H1 (cell line): Measurements from ENCODE around the gene FBXO11. TPM values are rescaled to one million over a fixed set of nuclear protein-coding genes. Genes with fewer than 3 reads are reported as not detected.

Experiments used
- CTCF ChIA-PET: fragments of 300-600 bp; sonication (Branson Sonifier 250); formaldehyde crosslinking; loops from one replicate; lab custom pipeline; 2021; ENCODE audit not compliant: partially characterized antibody; lab: Charles Lee
- POLR2A ChIA-PET: fragments of 300-600 bp; sonication (Branson Sonifier 250); formaldehyde crosslinking; loops from one replicate; lab custom pipeline; 2021; ENCODE audit warnings: inconsistent platforms; ENCODE audit not compliant: partially characterized antibody; lab: Charles Lee
- DNase-seq, 2 experiments: peaks; one replicate each; pipeline versions ENCODE4 v3.0.0 to v3.0.0-alpha.2; 2010 to 2022; ENCODE audit warnings: low spot score in 2 of 2, low read depth in 1 of 2, mixed read lengths in 1 of 2
- FAIRE-seq: peaks from 2 replicates; lab custom pipeline; 2011; peaks lifted over from hg19 to GRCh38; lab: Jason Lieb, UNC
- H2AFZ ChIP-seq: 2 replicates; pipeline ENCODE4 v1.8.1; 2012; ENCODE audit warnings: low read length, inconsistent platforms
- H2AK5ac ChIP-seq: 2 replicates; pipeline ENCODE4 v1.6.1; 2013; ENCODE audit warnings: low read depth, low read length
- H2BK120ac ChIP-seq: replicated peaks from 2 replicates; pipeline ENCODE3; 2013; ENCODE audit warnings: low read depth, low read length, inconsistent platforms
- H2BK12ac ChIP-seq: 2 replicates; pipeline ENCODE4 v1.6.1; 2013; ENCODE audit warnings: low read depth, low read length
- H2BK15ac ChIP-seq: 2 replicates; pipeline ENCODE4 v1.6.1; 2013; ENCODE audit warnings: low read length
- H2BK20ac ChIP-seq: 2 replicates; pipeline ENCODE4 v1.6.1; 2013; ENCODE audit warnings: low read length
- H2BK5ac ChIP-seq: 2 replicates; pipeline ENCODE4 v1.6.1; 2013; ENCODE audit warnings: low read depth, low read length
- H3K14ac ChIP-seq: 2 replicates; pipeline ENCODE4 v1.6.1; 2013; ENCODE audit warnings: inconsistent platforms; ENCODE audit not compliant: insufficient read length
- H3K18ac ChIP-seq: 2 replicates; pipeline ENCODE4 v1.6.1; 2013; ENCODE audit warnings: low read length; ENCODE audit errors: extremely low read depth
- H3K23ac ChIP-seq: 2 replicates; pipeline ENCODE4 v1.6.1; 2013; ENCODE audit warnings: inconsistent platforms; ENCODE audit not compliant: insufficient read length
- H3K23me2 ChIP-seq: 2 replicates; pipeline ENCODE4 v1.6.1; 2013; ENCODE audit warnings: low read depth, low read length
- H3K27ac ChIP-seq: 2 replicates; pipeline ENCODE4 v1.6.1; 2011; ENCODE audit warnings: low read depth, low read length, inconsistent platforms
- H3K27me3 ChIP-seq, 4 experiments: replicated peaks in 1 of 4; 1 replicate in 1 of 4; 2 replicates in 3 of 4; pipeline versions ENCODE4 v1.6.1 to v1.8.1; 2011 to 2013; ENCODE audit warnings: low read length in 3 of 4, mild to moderate bottlenecking in 3 of 4, inconsistent platforms in 2 of 4, mixed read lengths in 2 of 4, moderate library complexity in 1 of 4; ENCODE audit not compliant: control insufficient read depth in 3 of 4, insufficient read depth in 3 of 4; ENCODE audit errors: extremely low read depth in 1 of 4
- H3K36me3 ChIP-seq, 4 experiments: 2 replicates each; pipeline versions ENCODE4 v1.6.1 to v1.8.1; 2011 to 2013; ENCODE audit warnings: mild to moderate bottlenecking in 4 of 4, low read length in 3 of 4, moderate library complexity in 2 of 4, control low read depth in 1 of 4, inconsistent platforms in 1 of 4; ENCODE audit not compliant: insufficient read depth in 4 of 4, control insufficient read depth in 2 of 4
- H3K4ac ChIP-seq: replicated peaks from 2 replicates; pipeline ENCODE3; 2013; ENCODE audit warnings: low read length, low read depth, mixed read lengths, inconsistent platforms; ENCODE audit not compliant: insufficient read length
- H3K4me1 ChIP-seq, 4 experiments: replicated peaks in 1 of 4; 1 replicate in 1 of 4; 2 replicates in 3 of 4; pipeline versions ENCODE4 v1.6.1 to v1.8.1; 2011 to 2013; ENCODE audit warnings: low read length in 3 of 4, inconsistent platforms in 2 of 4, mixed read lengths in 1 of 4; ENCODE audit not compliant: insufficient read depth in 4 of 4, control insufficient read depth in 3 of 4
- H3K4me2 ChIP-seq, 2 experiments: 2 replicates each; pipeline versions ENCODE4 v1.6.1 to v1.8.1; 2011 to 2013; ENCODE audit warnings: low read depth in 2 of 2, low read length in 2 of 2, control low read depth in 1 of 2, inconsistent platforms in 1 of 2, mild to moderate bottlenecking in 1 of 2; ENCODE audit not compliant: insufficient read depth in 1 of 2
- H3K4me3 ChIP-seq, 4 experiments: fragments of 200-600, 300-600 bp in 1 of 4; sonication (generic), shearing (Covaris generic), sonication (Bioruptor Twin) in 1 of 4; 2 replicates each; pipeline versions ENCODE4 v1.5.1 to v1.8.1; 2011 to 2016; ENCODE audit warnings: low read length in 4 of 4, low read depth in 3 of 4, control low read depth in 2 of 4, inconsistent platforms in 2 of 4, mild to moderate bottlenecking in 2 of 4, mixed read lengths in 1 of 4, moderate library complexity in 1 of 4; ENCODE audit not compliant: insufficient read depth in 2 of 4; ENCODE audit errors: extremely low read depth in 1 of 4
- H3K56ac ChIP-seq: replicated peaks from 2 replicates; pipeline ENCODE3; 2013; ENCODE audit warnings: low read depth, mild to moderate bottlenecking, mixed read lengths, low read length, inconsistent platforms; ENCODE audit not compliant: insufficient read length
- H3K79me1 ChIP-seq: 2 replicates; pipeline ENCODE4 v1.6.1; 2013; ENCODE audit warnings: low read depth, low read length, control low read depth
- H3K79me2 ChIP-seq, 2 experiments: 2 replicates each; pipeline versions ENCODE4 v1.6.1 to v1.8.1; 2012 to 2013; ENCODE audit warnings: low read length in 2 of 2, mild to moderate bottlenecking in 2 of 2, inconsistent platforms in 1 of 2; ENCODE audit not compliant: insufficient read depth in 2 of 2, control insufficient read depth in 1 of 2
- H3K9ac ChIP-seq, 4 experiments: replicated peaks in 1 of 4; 1 replicate in 1 of 4; 2 replicates in 3 of 4; pipeline versions ENCODE4 v1.6.1 to v1.8.1; 2011 to 2013; ENCODE audit warnings: low read depth in 3 of 4, low read length in 3 of 4, control low read depth in 2 of 4, mild to moderate bottlenecking in 2 of 4, moderate library complexity in 2 of 4, inconsistent platforms in 1 of 4; ENCODE audit errors: extremely low read depth in 1 of 4
- H3K9me3 ChIP-seq, 2 experiments: 2 replicates each; pipeline versions ENCODE4 v1.6.1 to v1.8.1; 2012 to 2013; ENCODE audit warnings: mild to moderate bottlenecking in 2 of 2, moderate library complexity in 2 of 2, control low read depth in 1 of 2, inconsistent platforms in 1 of 2, low read depth in 1 of 2, low read length in 1 of 2, mixed read lengths in 1 of 2; ENCODE audit not compliant: insufficient read depth in 2 of 2
- H4K20me1 ChIP-seq, 2 experiments: replicated peaks in 1 of 2; 2 replicates each; pipeline versions ENCODE3 to v1.8.1; 2011 to 2013; ENCODE audit warnings: inconsistent platforms in 2 of 2, low read length in 2 of 2, mild to moderate bottlenecking in 1 of 2; ENCODE audit not compliant: insufficient read depth in 2 of 2, control insufficient read depth in 1 of 2
- H4K5ac ChIP-seq: 2 replicates; pipeline ENCODE4 v1.6.1; 2013; ENCODE audit warnings: low read length, low read depth, mixed read lengths, inconsistent platforms; ENCODE audit not compliant: insufficient read length
- H4K8ac ChIP-seq: 2 replicates; pipeline ENCODE4 v1.8.0; 2013; ENCODE audit warnings: mild to moderate bottlenecking, moderate library complexity, low read length, inconsistent platforms; ENCODE audit not compliant: insufficient read depth; ENCODE audit errors: extremely low read depth
- H4K91ac ChIP-seq: replicated peaks from 2 replicates; pipeline ENCODE3; 2013; ENCODE audit warnings: low read length, mixed read lengths, inconsistent platforms; ENCODE audit not compliant: insufficient read length
- BACH1 ChIP-seq: IDR thresholded peaks from 2 replicates; pipeline ENCODE4 v1.6.1; 2012; ENCODE audit warnings: low read length, improper control_type of control experiment
- BRCA1 ChIP-seq: IDR thresholded peaks from 2 replicates; pipeline ENCODE4 v1.6.1; 2012; ENCODE audit warnings: low read depth, low read length, improper control_type of control experiment
- CHD1 ChIP-seq: IDR thresholded peaks from 2 replicates; pipeline ENCODE4 v1.6.1; 2012; ENCODE audit warnings: low read depth, low read length, improper control_type of control experiment
- CHD2 ChIP-seq: IDR thresholded peaks from 2 replicates; pipeline ENCODE4 v1.6.1; 2012; ENCODE audit warnings: low read length, improper control_type of control experiment
- E2F6 ChIP-seq: IDR thresholded peaks from 2 replicates; pipeline ENCODE4 v1.6.1; 2012; ENCODE audit warnings: inconsistent platforms
- EGR1 ChIP-seq: IDR thresholded peaks from 2 replicates; pipeline ENCODE4 v1.6.1; 2011; ENCODE audit warnings: low read depth, low read length, borderline replicate concordance
- HDAC6 ChIP-seq: IDR thresholded peaks from one replicate; pipeline ENCODE4 v1.7.1; 2012; ENCODE audit warnings: low read depth, mild to moderate bottlenecking, inconsistent platforms, low read length, moderate library complexity
- JUND ChIP-seq: IDR thresholded peaks from 2 replicates; pipeline ENCODE4 v1.6.1; 2011; ENCODE audit warnings: mild to moderate bottlenecking, improper control_type of control experiment, low read length
- KDM1A ChIP-seq: fragments of 200-600, 300-600 bp; sonication (generic); IDR thresholded peaks from 2 replicates; pipeline ENCODE4 v1.7.1; 2016; ENCODE audit warnings: mild to moderate bottlenecking, low read length, borderline replicate concordance
- MAFK ChIP-seq: IDR thresholded peaks from 2 replicates; pipeline ENCODE4 v1.6.1; 2012; ENCODE audit warnings: low read depth, mild to moderate bottlenecking, improper control_type of control experiment, low read length
- POLR2AphosphoS5 ChIP-seq: IDR thresholded peaks from 2 replicates; pipeline ENCODE4 v1.6.1; 2011; ENCODE audit warnings: low read depth, low read length
- SIN3A ChIP-seq, 2 experiments: IDR thresholded peaks in 1 of 2; conservative IDR thresholded peaks in 1 of 2; 2 replicates each; pipeline ENCODE4 v1.6.1; 2011 to 2012; ENCODE audit warnings: low read length in 2 of 2, improper control_type of control experiment in 1 of 2, low read depth in 1 of 2, mild to moderate bottlenecking in 1 of 2
- SIRT6 ChIP-seq: IDR thresholded peaks from one replicate; pipeline ENCODE4 v1.7.1; 2012; ENCODE audit warnings: low read length, inconsistent platforms
- SP2 ChIP-seq: IDR thresholded peaks from 2 replicates; pipeline ENCODE4 v1.6.1; 2012; ENCODE audit warnings: mild to moderate bottlenecking, low read length, inconsistent platforms
- SRF ChIP-seq: IDR thresholded peaks from 2 replicates; pipeline ENCODE4 v1.6.1; 2011; ENCODE audit warnings: mild to moderate bottlenecking, low read depth, low read length, moderate library complexity
- TAF7 ChIP-seq: optimal IDR thresholded peaks from 2 replicates; pipeline ENCODE3; 2011; ENCODE audit warnings: low read depth, mild to moderate bottlenecking, inconsistent platforms, low read length, moderate library complexity, borderline replicate concordance
- WGBS, 2 experiments: shearing (Covaris generic) in 1 of 2; methylation state at CpG; one replicate each; pipeline versions ENCODE4 v1.1.6 to v1.1.7; 2013 to 2015; ENCODE audit warnings: low lambda C conversion rate in 2 of 2, mixed read lengths in 2 of 2, inconsistent platforms in 1 of 2, low coverage in 1 of 2, missing lambda C conversion rate in 1 of 2; ENCODE audit not compliant: insufficient replicate concordance in 2 of 2, insufficient coverage in 1 of 2, insufficient read length in 1 of 2; ENCODE audit errors: extremely low coverage in 1 of 2, missing lambda C conversion rate in 1 of 2; 5-methylcytosine and 5-hydroxymethylcytosine counted together
- polyA plus RNA-seq, 7 experiments: library from polyadenylated mRNA; depleted of rRNA in 3 of 7; stranded (reverse) in 5 of 7; unstranded in 2 of 7; fragments of >200 nt in 5 of 7; fragments of 200-250 nt in 2 of 7; gene quantifications; 1 replicate in 5 of 7; 2 replicates in 1 of 7; 4 replicates in 1 of 7; pipeline versions ENCODE4 v1.2.1 to v1.2.3, GENCODE V29; 2011 to 2013; ENCODE audit warnings: missing spikeins in 2 of 7, mixed read lengths in 2 of 7
- total RNA-seq: library from RNA; stranded (reverse); fragmentation: NEBNext Ultra II Directional; extraction: Animal tissue kit (Norgen Biotek cat#: 25700); gene quantifications from 2 replicates; pipeline ENCODE4 v1.2.1, GENCODE V29; 2021

Gene FBXO11
- total and polyA plus RNA-seq, 2 of the 8 experiments (the other 6 are each of a cell fraction or from before 2014, with no cell fraction given): 21.7 to 57.3 TPM

- Histone ChIP-seq H2BK120ac (no peak overlapping the region), H4K20me1 (no peaks in the 10 kb centered on the region), H3K23me2 (no peaks in the 10 kb centered on the region), H3K9ac (no peak overlapping the region), H4K91ac (no peak overlapping the region), H2BK15ac (no peak overlapping the region), H3K27me3 (no peaks in the 10 kb centered on the region; a peak in 1 of 7 replicates), H3K4ac (no peak overlapping the region), H2BK5ac (no peak overlapping the region), H3K18ac (no peak overlapping the region), H4K8ac (no peak overlapping the region), H3K4me2 (no peak overlapping the region), H3K9me3 (no peaks in the 10 kb centered on the region), H3K4me3 (no peak overlapping the region), H2AK5ac (no peak overlapping the region), H3K14ac (no peak overlapping the region), H3K79me1 (no peaks in the 10 kb centered on the region; the same call in 1 of the 2 replicates), H2AFZ (no peak overlapping the region), H2BK12ac (no peak overlapping the region), H3K4me1 (0 out of 7 replicates have a peak, but pooled peaks cover 0 to 2% (median 0%) of the 10 kb centered on the region in 4 experiments), H3K23ac (no peak overlapping the region), H3K56ac (no peak overlapping the region), H3K79me2 (no peaks in the 10 kb centered on the region), H4K5ac (no peak overlapping the region), H2BK20ac (no peak overlapping the region), H3K27ac (no peak overlapping the region), H3K36me3 (no peaks in the 10 kb centered on the region)
- DNase-seq (no peak), FAIRE-seq (no peak)
- WGBS, 2 experiments: 73% methylated on average over 2 of the region's 2 CpGs; no CpG with 5 or more reads in 1 of the 2 experiments
- POLR2A ChIA-PET: no interaction called here
- CTCF ChIA-PET: interaction anchor here (1.2 kb wide), 1 partner anchor 74 kb away, joined by 3 read pairs; no protein-coding TSS in a partner anchor
- TF ChIP-seq MAFK: no peak
- no peak for TF ChIP-seq HDAC6
- TF ChIP-seq KDM1A: no peak
- no peak for TF ChIP-seq BRCA1
- no peak for TF ChIP-seq CHD1
- no peak for TF ChIP-seq POLR2AphosphoS5
- no peak for TF ChIP-seq SIN3A (conservative IDR thresholded peaks at IDR 0.05 in 1 of 2, IDR thresholded peaks at IDR 0.05 in 1 of 2; ENCODE audit: low read depth in 1 of 2, low read length in 2 of 2)
- no peak for TF ChIP-seq TAF7
- TF ChIP-seq BACH1: no peak
- TF ChIP-seq JUND: no peak
- no peak for TF ChIP-seq SP2
- no peak for TF ChIP-seq SIRT6
- TF ChIP-seq E2F6: no peak
- TF ChIP-seq CHD2: no peak
- no peak for TF ChIP-seq SRF
- no peak for TF ChIP-seq EGR1
These were observed 35.6 kb upstream of the FBXO11 start for GRCh38 chr2:47941936-47942335.
